Measurements from ENCODE around the gene CDK5RAP2. TPM values are rescaled to one million over a fixed set of nuclear protein-coding genes. Genes with fewer than 3 reads are reported as not detected.
A peak's percentile ranks its signal among the peaks of the same experiment; 100 is the strongest.

Gene CDK5RAP2
- total RNA-seq, 2 donors from 2014 or later = 31.9 to 45.8 TPM

DNA sequence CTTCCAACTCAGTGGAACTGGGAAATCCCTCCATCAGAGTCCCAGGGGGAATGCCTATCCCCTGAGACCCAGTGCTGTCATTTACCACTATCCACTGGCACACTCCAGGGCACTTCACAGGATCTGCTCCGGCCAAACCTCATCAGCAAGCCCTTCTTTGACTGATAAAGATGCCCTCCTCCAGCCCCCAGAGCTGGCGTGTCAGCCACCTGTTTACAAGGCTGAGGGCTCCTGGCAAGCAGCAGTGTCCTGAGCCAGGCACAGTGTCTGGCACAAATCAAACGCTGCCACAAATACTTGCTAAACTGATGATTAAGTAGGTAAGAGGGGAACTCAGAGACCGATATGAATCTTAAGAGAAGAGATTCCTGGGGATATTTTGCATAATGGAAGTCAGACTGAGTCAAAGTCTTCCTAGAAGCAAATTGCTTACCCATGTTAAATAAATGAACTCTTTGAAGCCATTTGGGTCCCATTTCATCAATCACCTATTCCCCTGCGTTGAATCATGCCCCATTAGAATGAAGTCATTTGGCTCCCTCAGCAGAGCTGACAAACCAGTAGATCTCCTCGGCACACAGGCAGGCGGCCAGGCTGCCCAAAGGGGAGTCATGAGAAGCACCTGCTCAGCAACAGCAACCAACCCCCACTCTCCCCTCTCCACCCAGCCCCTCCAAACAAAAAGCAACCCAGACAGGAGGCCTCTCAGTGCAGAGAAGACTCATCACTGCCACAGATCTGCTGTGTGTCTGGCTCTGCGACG lies 97.4 kb downstream of the CDK5RAP2 start:
- TF ChIP-seq, protein P1, sequence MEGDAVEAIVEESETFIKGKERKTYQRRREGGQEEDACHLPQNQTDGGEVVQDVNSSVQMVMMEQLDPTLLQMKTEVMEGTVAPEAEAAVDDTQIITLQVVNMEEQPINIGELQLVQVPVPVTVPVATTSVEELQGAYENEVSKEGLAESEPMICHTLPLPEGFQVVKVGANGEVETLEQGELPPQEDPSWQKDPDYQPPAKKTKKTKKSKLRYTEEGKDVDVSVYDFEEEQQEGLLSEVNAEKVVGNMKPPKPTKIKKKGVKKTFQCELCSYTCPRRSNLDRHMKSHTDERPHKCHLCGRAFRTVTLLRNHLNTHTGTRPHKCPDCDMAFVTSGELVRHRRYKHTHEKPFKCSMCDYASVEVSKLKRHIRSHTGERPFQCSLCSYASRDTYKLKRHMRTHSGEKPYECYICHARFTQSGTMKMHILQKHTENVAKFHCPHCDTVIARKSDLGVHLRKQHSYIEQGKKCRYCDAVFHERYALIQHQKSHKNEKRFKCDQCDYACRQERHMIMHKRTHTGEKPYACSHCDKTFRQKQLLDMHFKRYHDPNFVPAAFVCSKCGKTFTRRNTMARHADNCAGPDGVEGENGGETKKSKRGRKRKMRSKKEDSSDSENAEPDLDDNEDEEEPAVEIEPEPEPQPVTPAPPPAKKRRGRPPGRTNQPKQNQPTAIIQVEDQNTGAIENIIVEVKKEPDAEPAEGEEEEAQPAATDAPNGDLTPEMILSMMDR (IDR thresholded peaks at IDR 0.05) = no peak
- Histone ChIP-seq H3K4me1 (no peaks in the 10 kb centered on the region), H3K9me3 (no peaks in the 10 kb centered on the region), H3K36me3 (no peaks in the 10 kb centered on the region), H3K4me3 (no peak overlapping the region), H3K27ac (no peak overlapping the region), H3K9ac (ENCODE audit: low read depth in 2 of 2, low read length in 2 of 2) (no peak overlapping the region), H3K27me3 (no peaks in the 10 kb centered on the region)
- intact Hi-C loops (cut with DNase I) = no loop called here
- no peak for DNase-seq

DNA sequence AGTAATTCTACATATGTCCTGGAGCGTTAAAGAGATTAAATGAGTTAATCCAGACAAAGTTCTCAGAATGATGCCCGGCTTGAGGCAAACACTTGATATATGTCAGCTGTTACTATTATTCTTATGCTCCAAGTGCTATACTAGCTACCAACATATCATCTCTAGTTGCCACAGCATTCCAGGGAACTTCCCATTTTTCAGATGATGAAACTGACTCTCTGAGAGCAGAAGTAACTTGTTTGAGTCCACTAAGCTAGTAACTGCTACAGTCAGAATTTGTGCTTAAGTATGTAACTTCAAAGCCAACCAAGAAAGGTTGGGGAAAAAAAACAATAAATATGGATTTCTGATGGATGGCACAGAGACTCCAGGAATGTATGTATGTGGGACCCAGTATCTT lies 98.1 kb downstream of the CDK5RAP2 start:
- intact Hi-C loops (cut with DNase I) = no loop called here
- Histone ChIP-seq H3K4me1 (no peaks in the 10 kb centered on the region), H3K27me3 (no peaks in the 10 kb centered on the region), H3K9ac (ENCODE audit: low read depth in 2 of 2, low read length in 2 of 2) (no peak overlapping the region), H3K4me3 (no peak overlapping the region), H3K27ac (no peak overlapping the region), H3K9me3 (no peaks in the 10 kb centered on the region), H3K36me3 (no peaks in the 10 kb centered on the region)
- TF ChIP-seq, protein P1 (IDR thresholded peaks at IDR 0.05) = no peak
- no peak for DNase-seq

DNA sequence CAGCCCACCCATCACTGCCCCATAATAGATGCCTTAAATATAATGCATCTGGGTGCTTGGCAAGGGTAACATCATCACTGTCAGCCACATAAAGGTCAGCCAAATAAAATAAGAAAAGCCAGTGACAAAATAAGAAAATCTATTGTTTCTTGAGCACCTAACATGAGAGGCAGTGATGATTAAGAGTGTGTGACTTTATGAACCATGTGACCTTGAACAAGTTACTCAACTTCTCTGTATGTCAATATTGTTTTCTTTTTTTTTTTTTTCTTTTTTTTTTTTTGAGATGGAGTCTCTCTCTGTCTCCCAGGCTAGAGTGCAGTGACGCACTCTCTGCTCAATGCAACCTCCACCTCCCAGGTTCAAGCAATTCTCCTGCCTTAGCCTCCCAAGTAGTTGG lies 98.7 kb downstream of the CDK5RAP2 start:
- Histone ChIP-seq H3K36me3 (no peaks in the 10 kb centered on the region), H3K27ac (no peak overlapping the region), H3K4me3 (no peak overlapping the region), H3K27me3 (no peaks in the 10 kb centered on the region), H3K9me3 (no peaks in the 10 kb centered on the region), H3K9ac (ENCODE audit: low read depth in 2 of 2, low read length in 2 of 2) (no peak overlapping the region), H3K4me1 (no peaks in the 10 kb centered on the region)
- DNase-seq = no peak
- TF ChIP-seq, protein P1 (IDR thresholded peaks at IDR 0.05) = no peak
- intact Hi-C loops (cut with DNase I) = no loop called here

DNA sequence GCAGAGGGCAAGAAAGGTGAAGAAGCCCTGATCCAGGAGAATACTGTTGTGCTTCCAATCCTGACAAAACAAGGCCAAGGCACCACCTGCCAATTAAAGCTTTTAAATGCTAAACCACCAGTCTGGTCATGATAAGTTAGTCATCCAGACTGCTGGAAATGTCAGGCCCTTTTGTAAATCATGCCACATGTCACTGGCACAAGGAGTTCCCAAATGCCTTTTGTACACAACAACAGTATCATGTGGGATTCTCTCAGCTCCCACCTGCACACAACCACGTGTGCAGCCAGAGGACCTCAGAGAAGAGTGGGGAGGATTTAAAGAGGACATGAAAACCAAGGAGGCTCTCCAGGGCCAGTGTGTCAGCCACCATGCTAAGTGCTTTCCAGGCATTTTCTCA lies 99.3 kb downstream of the CDK5RAP2 start:
- Histone ChIP-seq H3K27me3 (no peaks in the 10 kb centered on the region), H3K9ac (ENCODE audit: low read depth in 2 of 2, low read length in 2 of 2) (no peak overlapping the region), H3K27ac (no peak overlapping the region), H3K4me3 (no peak overlapping the region), H3K36me3 (no peaks in the 10 kb centered on the region), H3K4me1 (no peaks in the 10 kb centered on the region), H3K9me3 (no peaks in the 10 kb centered on the region)
- intact Hi-C loops (cut with DNase I) = no loop called here
- TF ChIP-seq, protein P1 (IDR thresholded peaks at IDR 0.05) = no peak
- no peak for DNase-seq

DNA sequence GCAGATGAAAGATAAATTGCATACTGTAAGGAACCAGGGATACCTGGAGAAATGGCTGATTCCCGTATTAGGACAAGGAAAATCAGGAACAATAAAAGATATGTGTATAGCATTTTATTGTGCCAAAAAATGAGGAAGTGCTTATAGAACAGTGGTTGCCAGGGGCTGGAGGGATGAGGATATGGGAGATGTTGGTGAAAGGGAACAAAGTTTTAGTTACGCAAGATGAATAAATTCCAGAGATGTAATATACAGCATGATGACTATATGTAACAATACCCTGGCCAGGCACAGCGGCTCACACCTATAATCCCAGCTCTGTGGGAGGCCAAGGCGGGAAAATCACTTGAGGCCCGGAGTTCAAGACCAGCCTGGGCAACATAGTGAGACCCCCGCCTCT lies 101.8 kb downstream of the CDK5RAP2 start:
- Histone ChIP-seq H3K36me3 (no peaks in the 10 kb centered on the region), H3K27ac (no peak overlapping the region), H3K27me3 (no peaks in the 10 kb centered on the region), H3K4me1 (no peaks in the 10 kb centered on the region), H3K9ac (ENCODE audit: low read depth in 2 of 2, low read length in 2 of 2) (no peak overlapping the region), H3K4me3 (no peak overlapping the region), H3K9me3 (no peaks in the 10 kb centered on the region)
- TF ChIP-seq, protein P1 (IDR thresholded peaks at IDR 0.05) = no peak
- intact Hi-C loops (cut with DNase I) = loop anchor here (5.0 to 10.0 kb wide), 2 partner anchors 516 to 923 kb away; no protein-coding TSS in a partner anchor
- DNase-seq = peak; percentile 32
